IMR-90 (cell line): ENCODE data around the gene SPRED2. TPM values are rescaled to one million over a fixed set of nuclear protein-coding genes. Genes with fewer than 3 reads are reported as not detected.

Experiments
- ATAC-seq: fragments of 200-7000 bp; cut with Tn5 transposase; 2 replicates; pipeline ENCODE4 v1.9.1; 2020; ENCODE audit warnings: low read depth, mild to moderate bottlenecking, moderate library complexity
- BruUV-seq: library from RNA; stranded (reverse); fragments of 400-500 nt; replicated peaks from 2 replicates; lab custom pipeline; 2021; lab: Mats Ljungman, UMichigan
- CTCF ChIA-PET: fragments of 300-600 bp; formaldehyde crosslinking; extraction: SDS; loops from one replicate; lab custom pipeline; 2021; ENCODE audit warnings: antibody characterized with exemption; lab: Yijun Ruan, JAX
- POLR2A ChIA-PET: fragments of 300-600 bp; sonication (Branson Sonifier 250); formaldehyde crosslinking; loops from one replicate; lab custom pipeline; 2022; ENCODE audit warnings: antibody characterized with exemption; ENCODE audit not compliant: unreplicated experiment; lab: Charles Lee
- DNase-seq: peaks from one replicate; pipeline ENCODE4 v3.0.0; 2013
- H2AFZ ChIP-seq: replicated peaks from 2 replicates; pipeline ENCODE3; 2013; ENCODE audit warnings: low read length, mild to moderate bottlenecking; ENCODE audit not compliant: poor library complexity
- H2AK5ac ChIP-seq: 2 replicates; pipeline ENCODE4 v1.6.1; 2013; ENCODE audit warnings: low read depth, low read length, inconsistent platforms
- H2AK9ac ChIP-seq: replicated peaks from 2 replicates; pipeline ENCODE3; 2013; ENCODE audit warnings: mild to moderate bottlenecking, low read depth, low read length, moderate library complexity; ENCODE audit not compliant: poor library complexity
- H2BK120ac ChIP-seq: 2 replicates; pipeline ENCODE4 v1.6.1; 2013; ENCODE audit warnings: low read depth, low read length, inconsistent platforms
- H2BK15ac ChIP-seq: 3 replicates; pipeline ENCODE4 v1.6.1; 2013; ENCODE audit warnings: low read depth, low read length, inconsistent platforms
- H2BK20ac ChIP-seq: 2 replicates; pipeline ENCODE4 v1.6.1; 2013; ENCODE audit warnings: low read depth, mild to moderate bottlenecking, inconsistent platforms, low read length, moderate library complexity
- H2BK5ac ChIP-seq: 2 replicates; pipeline ENCODE4 v1.6.1; 2013; ENCODE audit warnings: mild to moderate bottlenecking, low read depth, low read length, inconsistent platforms; ENCODE audit not compliant: poor library complexity, severe bottlenecking
- H3K14ac ChIP-seq: replicated peaks from 2 replicates; pipeline ENCODE4 v1.6.1; 2013; ENCODE audit warnings: low read depth, low read length, inconsistent platforms
- H3K18ac ChIP-seq: 2 replicates; pipeline ENCODE4 v1.6.1; 2013; ENCODE audit warnings: low read depth, low read length, control low read depth
- H3K23ac ChIP-seq: 2 replicates; pipeline ENCODE4 v1.6.1; 2013; ENCODE audit warnings: low read depth, low read length, inconsistent platforms
- H3K27ac ChIP-seq: 2 replicates; pipeline ENCODE4 v1.5.1; 2013; ENCODE audit warnings: mild to moderate bottlenecking, control low read depth, low read length; ENCODE audit not compliant: insufficient read depth
- H3K27me3 ChIP-seq: 2 replicates; pipeline ENCODE4 v1.6.1; 2013; ENCODE audit warnings: low read length; ENCODE audit not compliant: control insufficient read depth, insufficient read depth
- H3K36me3 ChIP-seq: 2 replicates; pipeline ENCODE4 v1.6.1; 2013; ENCODE audit warnings: low read length, mixed read lengths; ENCODE audit not compliant: control insufficient read depth, insufficient read depth
- H3K4ac ChIP-seq: 2 replicates; pipeline ENCODE4 v1.6.1; 2013; ENCODE audit warnings: low read depth, low read length, inconsistent platforms
- H3K4me1 ChIP-seq: 2 replicates; pipeline ENCODE4 v1.6.1; 2013; ENCODE audit warnings: low read length, mixed read lengths; ENCODE audit not compliant: control insufficient read depth, insufficient read depth
- H3K4me2 ChIP-seq: 2 replicates; pipeline ENCODE4 v1.6.1; 2013; ENCODE audit warnings: low read depth, mild to moderate bottlenecking, control low read depth, low read length, moderate library complexity
- H3K4me3 ChIP-seq: 2 replicates; pipeline ENCODE4 v1.5.1; 2013; ENCODE audit warnings: low read depth, mild to moderate bottlenecking, control low read depth, low read length, moderate library complexity; ENCODE audit not compliant: insufficient read depth
- H3K56ac ChIP-seq: 2 replicates; pipeline ENCODE4 v1.6.1; 2013; ENCODE audit warnings: low read length, inconsistent platforms; ENCODE audit not compliant: insufficient read depth; ENCODE audit errors: extremely low read depth
- H3K79me1 ChIP-seq, 2 experiments: 2 replicates each; pipeline ENCODE4 v1.6.1; 2013; ENCODE audit warnings: low read length in 2 of 2, inconsistent platforms in 1 of 2, low read depth in 1 of 2
- H3K9ac ChIP-seq: 2 replicates; pipeline ENCODE4 v1.6.1; 2013; ENCODE audit warnings: low read depth, low read length, control low read depth
- H3K9me1 ChIP-seq: 2 replicates; pipeline ENCODE4 v1.6.1; 2013; ENCODE audit warnings: low read length, inconsistent platforms; ENCODE audit not compliant: insufficient read depth
- H3K9me3 ChIP-seq: 2 replicates; pipeline ENCODE4 v1.6.1; 2013; ENCODE audit warnings: low read length; ENCODE audit not compliant: control insufficient read depth, insufficient read depth
- H4K20me1 ChIP-seq: 2 replicates; pipeline ENCODE4 v1.6.1; 2013; ENCODE audit warnings: low read length, inconsistent platforms; ENCODE audit not compliant: insufficient read depth
- H4K5ac ChIP-seq: 2 replicates; pipeline ENCODE4 v1.6.1; 2013; ENCODE audit warnings: mild to moderate bottlenecking, low read depth, low read length, control low read depth
- H4K8ac ChIP-seq, 2 experiments: 2 replicates each; pipeline ENCODE4 v1.6.1; 2013; ENCODE audit warnings: low read depth in 2 of 2, low read length in 2 of 2, control low read depth in 1 of 2, inconsistent platforms in 1 of 2
- H4K91ac ChIP-seq: 2 replicates; pipeline ENCODE4 v1.6.1; 2013; ENCODE audit warnings: low read depth, low read length, inconsistent platforms; ENCODE audit not compliant: insufficient read depth
- FOS ChIP-seq: fragments of 150-350 bp; IDR thresholded peaks from 2 replicates; pipeline ENCODE4 v1.6.1; 2016; ENCODE audit warnings: low read depth, low read length
- WGBS, 2 experiments: methylation state at CpG; one replicate each; pipeline versions ENCODE4 v1.1.5 to v1.1.7; 2013; ENCODE audit warnings: missing lambda C conversion rate in 2 of 2; ENCODE audit not compliant: insufficient read length in 1 of 2; ENCODE audit errors: extremely low coverage in 2 of 2; 5-methylcytosine and 5-hydroxymethylcytosine counted together
- dilution Hi-C: fragments of 300-500 bp; cut with HindIII; formaldehyde crosslinking; loops from one replicate; pipeline ENCODE4 v1.14.3; 2018; ENCODE audit warnings: low sequenced_read_pairs; ENCODE audit not compliant: unreplicated experiment
- in situ Hi-C: fragments of 300-500 bp; cut with MboI; formaldehyde crosslinking; loops from 3 replicates; pipeline ENCODE4 v1.14.3; 2019; ENCODE audit warnings: low sequenced_read_pairs, inconsistent platforms, mixed read lengths
- intact Hi-C: fragments of 100-400 bp; cut with micrococcal nuclease; formaldehyde crosslinking; loops from 2 replicates; pipeline ENCODE4 v1.10.0; 2022
- polyA plus RNA-seq, 3 experiments: library from polyadenylated mRNA; depleted of rRNA; stranded (reverse); fragments of >200 nt; gene quantifications; 2 replicates each; pipeline ENCODE4 v1.2.3, GENCODE V29; 2012; ENCODE audit warnings: low replicate concordance in 1 of 3
- total RNA-seq: library from RNA; depleted of rRNA; stranded (reverse); fragments of >200 nt; gene quantifications from 2 replicates; pipeline ENCODE4 v1.2.3, GENCODE V29; 2012

Gene SPRED2
- total and polyA plus RNA-seq, 2 of the 4 experiments (the other 2 are of a cell fraction): 4.8 to 18.7 TPM

DNA sequence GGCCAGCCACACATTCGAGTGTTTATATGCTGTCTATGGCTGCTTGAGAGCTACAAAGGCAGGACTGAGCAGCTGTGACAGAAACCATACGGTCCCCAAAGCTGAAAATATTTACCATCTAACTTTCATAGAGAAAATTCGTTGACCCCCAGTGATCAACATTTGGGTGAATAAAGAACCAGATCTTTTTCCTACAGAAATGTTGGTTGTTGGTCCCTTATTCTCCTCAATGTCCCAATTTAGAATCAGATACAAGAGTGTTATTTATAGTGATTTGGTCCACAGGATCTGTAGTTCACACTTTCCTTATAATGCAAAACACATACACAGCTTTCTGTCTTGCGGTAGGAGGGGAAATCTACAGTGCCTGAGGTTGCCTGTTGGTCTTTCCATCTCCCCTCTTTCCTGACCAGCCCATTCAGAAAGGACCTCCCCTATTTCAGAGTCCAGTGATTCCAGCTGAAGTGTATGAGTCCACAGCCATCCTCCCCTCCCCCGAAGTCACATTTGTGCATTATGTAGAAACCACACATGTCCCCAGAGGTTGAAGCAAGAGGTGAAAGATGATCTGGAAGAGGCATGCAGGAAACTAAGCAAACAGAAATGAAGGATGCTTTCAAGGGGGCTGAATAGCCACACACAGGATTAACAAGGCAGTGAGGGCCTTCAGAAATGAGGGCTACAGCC, 61.9 kb downstream of the SPRED2 start:
- H3K79me1 ChIP-seq: peaks cover 26 to 80% of the 10 kb centered on the region in 2 experiments
- intact Hi-C loops: no loop called here
- no peak overlapping the region for H3K4me3 ChIP-seq
- no peak overlapping the region for H2AK9ac ChIP-seq
- no peaks in the 10 kb centered on the region for H3K27me3 ChIP-seq
- no peaks in the 10 kb centered on the region for H3K36me3 ChIP-seq
- dilution Hi-C loops: no loop called here
- H2AK5ac ChIP-seq: no peak overlapping the region; the same call in 1 of the 2 replicates
- 0 out of 2 replicates have a peak overlapping the region, but pooled peaks have one; percentile 15 for H3K27ac ChIP-seq
- H3K4me1 ChIP-seq: peaks cover 17% of the 10 kb centered on the region
- H3K14ac ChIP-seq: 0 out of 2 replicates have a peak overlapping the region, but pooled peaks have one; percentile 1
- H3K18ac ChIP-seq: no peak overlapping the region
- peaks cover 38% of the 10 kb centered on the region; the same call in 1 of the 2 replicates for H4K20me1 ChIP-seq
- POLR2A ChIA-PET: interaction anchor here (0.5 kb wide), 1 partner anchor 22 kb away, joined by 16 read pairs; no protein-coding TSS in a partner anchor
- H3K9me3 ChIP-seq: no peaks in the 10 kb centered on the region
- TF ChIP-seq FOS: no peak
- peak overlapping the region; percentile 4; the same call in 1 of the 2 replicates for H2BK20ac ChIP-seq
- H2BK15ac ChIP-seq: no peak overlapping the region
- peak overlapping the region in 1 of 2 experiments; percentile 47; a peak in 1 of 4 replicates for H4K8ac ChIP-seq
- DNase-seq (no peak), ATAC-seq (peak; percentile 40)
- 0 out of 2 replicates have a peak overlapping the region, but pooled peaks have one; percentile 1 for H2BK120ac ChIP-seq
- CTCF ChIA-PET: no interaction called here
- 0 out of 2 replicates have a peak overlapping the region, but pooled peaks have one; percentile 7 for H3K4me2 ChIP-seq
- H3K4ac ChIP-seq: peak overlapping the region; percentile 4
- H2BK5ac ChIP-seq: no peak overlapping the region
- H3K9me1 ChIP-seq: peaks cover 13% of the 10 kb centered on the region
- in situ Hi-C loops: no loop called here
- no TSS peak for BruUV-seq
- no peak overlapping the region for H3K56ac ChIP-seq
- no peak overlapping the region for H4K91ac ChIP-seq
- H3K9ac ChIP-seq: no peak overlapping the region
- H2AFZ ChIP-seq: no peak overlapping the region
- no CpG with 5 or more reads among the region's 5 CpGs for WGBS, 2 experiments
- H4K5ac ChIP-seq: no peak overlapping the region
- H3K23ac ChIP-seq: peak overlapping the region; percentile 11
